HG03064 (cell line): ENCODE data around the gene CCDC12.

Experiments used
- ATAC-seq: cut with Tn5 transposase; IDR thresholded peaks from one replicate; pipeline ENCODE4 v1.9.1; 2021; ENCODE audit warnings: low read depth; ENCODE audit not compliant: unreplicated experiment

CCDC12 gene

GRCh38 chr3:46960081-46960701, 16.4 kb downstream of the CCDC12 start:
- ATAC-seq, result no peak

DNA sequence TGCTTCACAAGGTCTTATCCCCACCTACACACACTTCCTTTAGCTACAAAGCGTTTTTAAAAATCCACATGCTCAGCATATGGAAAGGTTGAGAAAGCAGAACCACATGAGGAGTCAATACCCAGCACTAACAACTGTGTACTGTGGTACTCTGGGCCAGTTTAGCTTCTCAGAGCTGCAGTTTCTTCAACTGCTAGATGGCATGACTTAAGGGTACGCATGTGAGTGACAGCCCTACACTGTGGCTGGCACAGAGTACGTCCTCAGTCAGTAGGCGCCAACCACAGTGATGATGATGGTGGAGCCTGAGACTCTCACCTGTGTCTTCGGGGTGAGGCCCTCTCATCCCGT, 17.4 kb downstream of the CCDC12 start:
- no peak for ATAC-seq

GRCh38 chr3:46958467-46959160, 17.9 kb downstream of the CCDC12 start:
- ATAC-seq, result no peak

DNA sequence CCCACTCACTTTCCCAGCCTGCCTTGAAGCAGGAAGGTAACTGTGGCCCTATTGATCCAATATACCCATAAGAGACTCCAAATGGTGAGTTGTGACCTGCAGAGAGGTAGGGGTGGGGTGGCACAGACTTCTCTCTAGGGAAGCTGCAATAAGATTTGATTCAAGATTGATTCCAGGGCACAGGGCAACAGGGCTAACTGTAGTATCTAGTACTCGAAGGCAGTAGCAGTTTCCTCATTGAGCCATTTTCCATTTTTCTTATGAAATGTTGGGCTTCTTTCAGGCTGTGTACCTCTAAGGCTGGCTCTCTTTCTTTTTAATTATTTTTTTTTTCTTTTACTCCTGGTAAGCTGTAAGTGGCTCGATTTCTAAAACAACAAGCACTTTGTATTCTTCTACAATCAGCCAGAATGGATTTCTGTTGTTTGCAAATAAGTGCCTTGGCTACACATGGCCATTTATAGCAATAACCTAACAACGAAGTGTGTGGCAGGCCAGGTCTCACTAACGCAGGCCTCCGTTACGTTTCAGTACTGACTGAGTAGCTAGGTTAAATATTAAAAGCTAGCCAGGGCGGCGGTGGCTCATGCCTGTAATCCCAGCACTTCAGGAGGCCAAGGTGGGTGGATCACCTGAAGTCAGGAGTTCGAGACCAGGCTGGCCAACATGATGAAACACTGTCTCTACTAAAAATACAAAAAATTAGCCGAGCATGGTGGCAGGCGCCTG, 19.3 kb downstream of the CCDC12 start:
- no peak for ATAC-seq

DNA sequence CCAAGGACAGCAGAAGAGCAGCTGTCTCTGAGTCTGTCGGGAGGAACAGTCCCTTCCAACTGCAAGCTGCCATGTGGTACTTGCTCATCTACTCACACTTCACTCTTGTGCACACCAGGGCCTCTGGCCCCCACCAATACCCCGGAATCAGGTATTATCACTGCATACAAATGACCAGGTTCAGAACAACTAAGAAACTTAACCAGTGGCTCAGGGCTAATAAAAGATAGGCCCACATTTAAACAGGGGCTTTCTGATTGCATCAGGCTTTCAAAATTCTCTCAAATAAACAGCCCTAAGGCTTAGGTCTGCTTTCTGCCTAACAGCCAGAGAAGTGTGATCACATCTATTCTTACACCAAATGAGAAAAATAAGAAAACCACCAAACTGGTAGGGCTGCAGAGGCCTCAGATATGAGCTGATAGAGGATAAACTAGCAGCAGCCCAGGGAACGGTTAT, 20.7 kb downstream of the CCDC12 start:
- ATAC-seq, result no peak

DNA sequence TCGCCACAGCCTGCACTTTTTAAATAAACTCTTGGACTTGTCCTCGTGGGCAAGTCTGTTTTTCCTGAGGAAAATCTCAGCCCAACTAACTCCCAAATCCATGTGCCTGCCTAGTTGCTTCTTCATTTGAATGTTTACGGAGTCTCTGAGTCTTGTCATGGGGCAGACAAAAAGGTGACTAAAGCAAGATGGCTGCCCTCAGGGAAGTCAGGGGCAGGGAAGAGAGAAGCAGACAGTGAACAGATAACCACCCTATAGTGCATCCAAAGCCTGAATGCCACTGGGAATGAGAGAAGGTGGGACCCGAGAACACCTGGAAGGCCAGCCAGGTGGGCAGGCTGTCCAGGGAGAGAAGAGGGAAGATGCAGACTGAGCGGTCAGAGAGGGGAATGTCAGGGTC, 21.4 kb downstream of the CCDC12 start:
- no peak for ATAC-seq

GRCh38 chr3:46954178-46954577, 22.4 kb downstream of the CCDC12 start:
- no peak for ATAC-seq

- ATAC-seq, result no peak
These were observed 23.1 kb downstream of the CCDC12 start for GRCh38 chr3:46953234-46954010.

DNA sequence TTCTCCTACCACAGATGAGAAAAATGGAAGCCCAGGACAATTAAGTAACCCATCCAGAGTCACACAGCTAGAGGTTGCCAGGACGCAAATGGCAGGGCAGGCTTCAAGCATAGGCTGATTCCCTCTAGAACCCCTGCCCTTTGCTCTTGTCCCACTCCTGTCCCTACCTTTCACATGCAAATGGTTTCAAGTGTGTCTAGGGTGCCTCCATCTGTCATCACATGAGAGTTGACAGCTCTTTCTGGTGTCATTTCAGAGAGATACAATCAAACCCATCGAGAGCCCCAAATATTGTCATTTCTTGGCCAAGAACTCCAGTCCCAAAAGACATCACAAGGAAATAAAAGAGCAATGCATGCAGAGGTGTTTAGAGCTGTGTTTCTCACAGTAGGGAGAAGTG, 23.7 kb downstream of the CCDC12 start:
- no peak for ATAC-seq

DNA sequence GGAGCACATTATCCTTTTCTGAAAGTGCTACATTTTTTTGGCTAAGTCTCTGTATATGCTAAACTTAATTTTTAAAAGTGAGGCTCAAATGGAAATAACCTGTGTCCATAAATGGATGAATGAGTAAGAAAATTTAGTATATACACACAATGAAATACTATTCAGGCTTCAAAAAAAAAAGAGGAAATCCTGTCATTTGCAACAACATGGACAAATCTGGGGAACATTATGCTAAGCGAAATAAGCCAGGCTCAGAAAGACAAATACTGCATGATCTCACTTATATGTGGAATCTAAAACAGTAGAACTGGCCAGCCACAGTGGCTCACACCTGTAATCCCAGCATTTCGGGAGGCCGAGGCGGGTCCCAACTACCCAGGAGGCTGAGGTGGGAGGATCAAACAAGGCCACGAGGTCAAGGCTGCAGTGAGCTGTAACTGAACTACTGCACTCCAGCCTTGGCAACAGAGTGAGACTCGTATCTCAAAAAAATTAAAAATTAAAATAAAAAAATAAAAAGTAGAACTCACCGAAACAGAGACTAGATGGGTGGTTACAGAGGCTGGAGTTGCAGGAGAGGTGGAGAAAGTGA, 25.8 kb downstream of the CCDC12 start:
- no peak for ATAC-seq

DNA sequence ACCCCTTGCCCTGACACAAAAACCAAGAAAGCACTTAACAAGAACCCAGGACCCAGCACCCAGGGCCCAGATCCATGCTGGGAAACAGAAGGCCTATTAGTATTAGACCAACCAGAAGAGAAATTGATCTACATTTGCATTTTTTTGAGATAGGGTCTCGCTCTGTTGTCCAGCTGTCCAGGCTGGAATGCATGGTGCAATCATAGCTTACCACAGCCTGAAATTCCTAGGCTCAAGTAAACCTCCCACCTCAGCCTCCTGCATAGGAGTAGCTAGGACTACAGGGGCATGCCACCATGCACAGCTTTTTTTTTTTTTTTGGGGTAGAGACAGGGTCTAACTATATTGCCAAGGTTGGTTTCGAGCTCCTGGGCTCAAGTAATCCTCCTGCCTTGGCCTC, 26.4 kb downstream of the CCDC12 start:
- ATAC-seq, result no peak

GRCh38 chr3:46948830-46949671, 27.5 kb downstream of the CCDC12 start:
- ATAC-seq, result no peak

DNA sequence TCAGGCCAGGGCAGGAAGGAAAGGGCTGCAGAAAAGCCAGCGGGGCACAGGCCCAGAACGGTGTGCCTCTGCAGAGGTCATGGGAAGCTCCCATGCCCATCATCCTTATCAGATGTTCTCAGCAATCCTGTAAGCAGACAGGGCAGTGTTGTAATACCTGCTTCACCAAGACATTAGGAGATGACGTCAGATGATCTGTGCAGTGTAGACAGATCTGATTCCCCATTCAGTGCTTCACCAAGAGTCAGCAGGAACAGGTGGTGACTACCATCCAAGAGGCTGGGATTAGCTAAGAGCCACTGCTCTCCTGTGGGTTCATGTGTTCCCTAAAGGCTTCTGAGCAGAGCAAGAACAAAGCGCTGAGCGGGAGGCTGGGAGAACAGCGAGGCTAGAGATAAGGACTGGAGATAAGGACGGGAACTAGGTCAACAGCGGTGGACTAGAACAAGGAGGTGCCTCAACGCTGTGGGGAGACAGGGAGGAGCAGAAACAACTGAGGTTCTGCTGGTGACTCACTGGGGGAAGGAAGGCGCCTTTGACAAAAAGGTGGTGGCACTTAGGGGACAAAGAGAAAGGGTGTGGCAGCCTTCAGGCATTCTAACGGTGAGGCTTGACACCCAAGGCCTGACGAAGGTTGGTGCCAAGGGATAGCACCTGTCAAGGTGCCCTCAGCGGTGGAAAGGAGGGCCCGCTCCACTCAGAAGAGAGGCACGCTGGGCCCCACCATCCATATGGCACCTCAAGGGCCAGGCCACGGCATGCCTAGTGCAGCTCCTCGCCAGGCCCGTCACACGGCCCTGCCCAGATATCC, 28.4 kb downstream of the CCDC12 start:
- no peak for ATAC-seq

- no peak for ATAC-seq
These were observed 29.0 kb downstream of the CCDC12 start for GRCh38 chr3:46947546-46947901.

DNA sequence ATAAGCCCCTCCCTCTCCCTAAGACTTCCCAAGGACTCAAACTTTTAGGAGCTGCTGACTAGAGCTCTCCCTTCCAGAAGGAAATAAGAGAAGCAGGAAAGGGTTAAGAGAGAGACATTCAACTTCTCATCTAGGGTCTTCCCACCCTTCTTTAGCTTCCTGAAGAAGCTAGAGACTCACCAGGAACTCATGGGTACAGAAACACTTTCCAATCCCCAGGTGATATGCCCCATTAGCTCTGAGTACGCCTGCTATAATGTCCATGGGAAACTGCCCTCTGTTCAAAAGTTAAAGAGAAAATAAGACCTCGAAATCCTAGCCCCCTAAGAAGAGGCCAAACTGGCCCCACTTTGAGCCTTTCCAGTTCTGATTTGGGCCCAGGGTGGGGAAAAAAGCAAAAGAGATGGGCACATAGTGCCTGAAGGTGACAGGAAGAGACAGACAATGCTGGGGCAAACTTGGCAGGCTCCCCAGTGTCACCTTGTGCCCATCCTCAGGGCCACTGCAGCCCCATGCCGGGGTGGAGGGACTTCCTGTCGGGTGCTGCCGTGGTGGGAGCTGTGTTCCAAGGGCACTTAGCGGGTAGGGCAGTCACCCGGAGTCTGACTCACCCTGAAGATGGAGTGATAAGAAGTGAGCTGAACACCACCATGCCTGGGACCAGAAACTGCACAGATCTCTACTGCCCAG, 29.5 kb downstream of the CCDC12 start:
- ATAC-seq, result no peak

GRCh38 chr3:46946416-46946815, 30.1 kb downstream of the CCDC12 start:
- ATAC-seq, result no peak

DNA sequence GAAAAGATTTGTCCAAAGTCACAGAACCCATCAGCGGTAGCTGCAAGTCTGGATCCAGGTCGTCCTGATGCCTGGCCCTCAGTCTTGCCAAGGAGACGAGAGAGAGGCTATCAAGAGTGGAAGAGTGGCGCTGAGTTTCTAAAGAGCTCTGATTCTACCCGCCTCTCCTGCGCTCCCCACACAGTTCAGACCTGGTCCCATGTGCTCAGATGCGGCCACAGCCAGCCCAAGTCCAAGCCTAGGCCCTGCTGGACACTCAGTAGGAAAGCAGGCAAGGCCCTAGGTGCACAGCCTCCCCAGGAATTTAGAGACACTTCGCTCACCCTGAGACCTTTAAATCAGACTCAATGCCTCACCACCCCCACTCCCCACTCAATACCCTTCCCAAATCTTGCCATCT, 32.4 kb downstream of the CCDC12 start:
- ATAC-seq, result no peak
